AG08396 (cell line): Measurements from ENCODE around the gene NLRP10.
A peak's percentile ranks its signal among the peaks of the same experiment; 100 is the strongest.
"Not testable (repeated sequence)": the region's sequence is repeated elsewhere in the genome, so short reads cannot be mapped to it uniquely, and the experiment has no call there.

Experiments
- DNase-seq: peaks from one replicate; pipeline ENCODE4 v3.0.0; 2012; ENCODE audit warnings: low spot score, mixed read lengths

NLRP10 gene

GRCh38 chr11:7965386-7965785 lies at the start of gene NLRP10:
Gene NLRP10 (minus strand): TSS chr11:7965447. CDS start chr11:7963495, 1,952 bp downstream.
- peak; percentile 75 for DNase-seq

GRCh38 chr11:8013833-8014232 lies 48.6 kb upstream of the NLRP10 start:
- DNase-seq: no peak

- peak; percentile 63 for DNase-seq
These were observed 46.8 kb upstream of the NLRP10 start for GRCh38 chr11:8011981-8012444.

GRCh38 chr11:8011371-8011770 lies 46.1 kb upstream of the NLRP10 start:
- DNase-seq: no peak

- no peak for DNase-seq
These were observed 44.6 kb upstream of the NLRP10 start for GRCh38 chr11:8009856-8010255.

- DNase-seq: no peak
These were observed 43.0 kb upstream of the NLRP10 start for GRCh38 chr11:8008212-8008611.

GRCh38 chr11:8006349-8006977 lies 41.2 kb upstream of the NLRP10 start:
- peak; percentile 77 for DNase-seq

GRCh38 chr11:8005556-8005955 lies 40.3 kb upstream of the NLRP10 start:
- no peak for DNase-seq

GRCh38 chr11:8004008-8004407 lies 38.8 kb upstream of the NLRP10 start:
- DNase-seq: no peak

GRCh38 chr11:8003187-8003586 lies 37.9 kb upstream of the NLRP10 start:
- DNase-seq: no peak

- no peak for DNase-seq
These were observed 37.4 kb upstream of the NLRP10 start for GRCh38 chr11:8002676-8003075.

GRCh38 chr11:8000390-8000789 lies 35.1 kb upstream of the NLRP10 start:
- DNase-seq: no peak

- DNase-seq: no peak
These were observed 34.5 kb upstream of the NLRP10 start for GRCh38 chr11:7999795-8000194.

GRCh38 chr11:7994581-7995278 lies 29.5 kb upstream of the NLRP10 start:
- no peak for DNase-seq

GRCh38 chr11:7987560-7987883 lies 22.3 kb upstream of the NLRP10 start:
- DNase-seq: not testable (repeated sequence)

GRCh38 chr11:7986768-7987559 lies 21.7 kb upstream of the NLRP10 start, which contains the start of gene EIF3F:
Gene EIF3F (plus strand): TSS chr11:7987337. CDS start chr11:7987353, 16 bp downstream.
- peak; percentile 95 for DNase-seq

- DNase-seq: no peak
These were observed 18.8 kb upstream of the NLRP10 start for GRCh38 chr11:7983832-7984590.

GRCh38 chr11:7982582-7983119 lies 17.4 kb upstream of the NLRP10 start:
- DNase-seq: no peak

GRCh38 chr11:7981619-7982157 lies 16.4 kb upstream of the NLRP10 start:
- DNase-seq: no peak

GRCh38 chr11:7977232-7977917 lies 12.1 kb upstream of the NLRP10 start:
- DNase-seq: peak; percentile 41

GRCh38 chr11:7974668-7975067 lies 9.4 kb upstream of the NLRP10 start:
- DNase-seq: no peak
